Neural progenitor cell (in vitro differentiated cells): ENCODE measurements around the gene IGSF10. TPM values are rescaled to one million over a fixed set of nuclear protein-coding genes. Genes with fewer than 3 reads are reported as not detected.

Source experiments
- DNase-seq: peaks from one replicate; pipeline ENCODE4 v3.0.0-alpha.2; 2016; ENCODE audit warnings: low spot score
- H2AFZ ChIP-seq: fragments of 200-600 bp; sonication (generic); replicated peaks from 2 replicates; pipeline ENCODE4 v1.6.1; 2016; ENCODE audit warnings: antibody characterized with exemption
- H3F3A ChIP-seq: fragments of 200-600 bp; sonication (generic); 2 replicates; pipeline ENCODE4 v1.6.1; 2016; ENCODE audit warnings: antibody characterized with exemption, low read depth
- H3K27ac ChIP-seq: fragments of 200-600 bp; sonication (generic); 2 replicates; pipeline ENCODE4 v1.5.1; 2016; ENCODE audit warnings: mild to moderate bottlenecking
- H3K27me3 ChIP-seq: fragments of 200-600 bp; sonication (generic); 2 replicates; pipeline ENCODE4 v1.6.1; 2016; ENCODE audit warnings: mild to moderate bottlenecking, moderate library complexity
- H3K36me3 ChIP-seq: fragments of 200-600 bp; sonication (generic); 2 replicates; pipeline ENCODE4 v1.5.1; 2016
- H3K4me1 ChIP-seq: fragments of 200-600 bp; sonication (generic); 2 replicates; pipeline ENCODE4 v1.6.1; 2016; ENCODE audit warnings: mixed run types
- H3K4me2 ChIP-seq: fragments of 200-600 bp; sonication (generic); 2 replicates; pipeline ENCODE4 v1.6.1; 2016
- H3K4me3 ChIP-seq: fragments of 200-600 bp; sonication (generic); 2 replicates; pipeline ENCODE4 v1.5.1; 2016
- H3K79me2 ChIP-seq: fragments of 200-600 bp; sonication (generic); 2 replicates; pipeline ENCODE4 v1.6.1; 2016; ENCODE audit warnings: low read depth
- H3K9ac ChIP-seq: fragments of 200-600 bp; sonication (generic); 2 replicates; pipeline ENCODE4 v1.6.1; 2016
- H3K9me3 ChIP-seq: fragments of 200-600 bp; sonication (generic); 2 replicates; pipeline ENCODE4 v1.5.1; 2016; ENCODE audit warnings: low read depth
- H4K20me1 ChIP-seq: fragments of 200-600 bp; sonication (generic); 2 replicates; pipeline ENCODE4 v1.6.1; 2016; ENCODE audit warnings: low read depth
- H3K27ac Mint-ChIP-seq: 3 replicates; pipeline ENCODE4 v1.8.0; 2021; ENCODE audit warnings: mixed read lengths
- H3K27me3 Mint-ChIP-seq: 2 replicates; pipeline ENCODE4 v1.8.0; 2022; ENCODE audit warnings: low read depth, mild to moderate bottlenecking, inconsistent platforms, moderate library complexity, mixed read lengths; ENCODE audit not compliant: insufficient read depth
- H3K36me3 Mint-ChIP-seq: 3 replicates; pipeline ENCODE4 v1.8.0; 2021; ENCODE audit warnings: mixed read lengths
- H3K4me1 Mint-ChIP-seq: 3 replicates; pipeline ENCODE4 v1.8.0; 2021; ENCODE audit warnings: mixed read lengths
- H3K4me3 Mint-ChIP-seq: 3 replicates; pipeline ENCODE4 v1.8.0; 2021; ENCODE audit warnings: mild to moderate bottlenecking, moderate library complexity, mixed read lengths
- H3K9me3 Mint-ChIP-seq: 3 replicates; pipeline ENCODE4 v1.8.0; 2020; ENCODE audit warnings: mixed read lengths
- EZH2 ChIP-seq: fragments of 200-600 bp; sonication (generic); IDR thresholded peaks from 2 replicates; pipeline ENCODE4 v1.6.1; 2017; ENCODE audit warnings: antibody characterized with exemption, mild to moderate bottlenecking, moderate library complexity
- EZH2phosphoT487 ChIP-seq: fragments of 200-600 bp; sonication (generic); IDR thresholded peaks from 2 replicates; pipeline ENCODE4 v1.6.1; 2017; ENCODE audit warnings: antibody characterized with exemption
- total RNA-seq: library from RNA; depleted of rRNA; stranded (reverse); fragments of >200 nt; gene quantifications from 2 replicates; pipeline ENCODE4 v1.2.3, GENCODE V29; 2015; ENCODE audit warnings: low replicate concordance
- TF ChIP-seq, protein P1 (sequence below): fragments of 200-600 bp; sonication (generic); IDR thresholded peaks from 2 replicates; pipeline ENCODE4 v1.5.1; 2017; ENCODE audit warnings: antibody characterized with exemption, mild to moderate bottlenecking

Gene IGSF10
- total RNA-seq, 1 donor from 2014 or later = 0.15 TPM

DNA sequence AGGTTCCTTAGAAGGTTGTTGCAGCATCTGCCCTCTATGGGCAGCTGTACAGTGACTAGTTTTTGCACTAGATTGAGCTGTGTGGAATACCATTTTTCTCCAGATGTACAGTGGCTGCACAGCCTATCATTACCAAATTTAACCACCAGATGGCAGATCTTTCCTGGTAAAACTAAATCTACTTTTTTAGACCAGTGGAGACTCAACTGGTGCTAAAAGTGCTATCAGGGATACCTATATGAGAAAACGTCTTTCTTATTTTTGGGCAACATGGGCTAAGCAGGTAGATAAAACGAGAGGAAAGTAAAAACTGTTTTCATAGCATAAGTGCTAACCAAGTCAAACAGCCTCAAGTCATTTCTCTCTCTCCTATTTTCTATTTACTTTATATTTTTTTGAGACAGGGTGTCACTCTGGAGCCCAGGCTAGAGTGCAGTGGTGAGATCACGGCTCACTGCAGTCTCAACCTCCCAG, 21.2 kb downstream of the IGSF10 start:
- no peaks in the 10 kb centered on the region for H3K36me3 ChIP-seq
- H3K4me3 Mint-ChIP-seq = no peak overlapping the region
- H3K9me3 Mint-ChIP-seq = no peaks in the 10 kb centered on the region
- H3K79me2 ChIP-seq = no peaks in the 10 kb centered on the region
- no peak overlapping the region for H3K4me2 ChIP-seq
- no peak overlapping the region for H3K27ac Mint-ChIP-seq
- H4K20me1 ChIP-seq = no peaks in the 10 kb centered on the region
- H3K4me1 ChIP-seq = no peaks in the 10 kb centered on the region
- no peaks in the 10 kb centered on the region for H3K27me3 Mint-ChIP-seq
- no peak overlapping the region for H2AFZ ChIP-seq
- H3K9me3 ChIP-seq = no peaks in the 10 kb centered on the region
- TF ChIP-seq EZH2phosphoT487 = no peak
- TF ChIP-seq, protein P1, sequence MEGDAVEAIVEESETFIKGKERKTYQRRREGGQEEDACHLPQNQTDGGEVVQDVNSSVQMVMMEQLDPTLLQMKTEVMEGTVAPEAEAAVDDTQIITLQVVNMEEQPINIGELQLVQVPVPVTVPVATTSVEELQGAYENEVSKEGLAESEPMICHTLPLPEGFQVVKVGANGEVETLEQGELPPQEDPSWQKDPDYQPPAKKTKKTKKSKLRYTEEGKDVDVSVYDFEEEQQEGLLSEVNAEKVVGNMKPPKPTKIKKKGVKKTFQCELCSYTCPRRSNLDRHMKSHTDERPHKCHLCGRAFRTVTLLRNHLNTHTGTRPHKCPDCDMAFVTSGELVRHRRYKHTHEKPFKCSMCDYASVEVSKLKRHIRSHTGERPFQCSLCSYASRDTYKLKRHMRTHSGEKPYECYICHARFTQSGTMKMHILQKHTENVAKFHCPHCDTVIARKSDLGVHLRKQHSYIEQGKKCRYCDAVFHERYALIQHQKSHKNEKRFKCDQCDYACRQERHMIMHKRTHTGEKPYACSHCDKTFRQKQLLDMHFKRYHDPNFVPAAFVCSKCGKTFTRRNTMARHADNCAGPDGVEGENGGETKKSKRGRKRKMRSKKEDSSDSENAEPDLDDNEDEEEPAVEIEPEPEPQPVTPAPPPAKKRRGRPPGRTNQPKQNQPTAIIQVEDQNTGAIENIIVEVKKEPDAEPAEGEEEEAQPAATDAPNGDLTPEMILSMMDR = peak; percentile 80
- H3K9ac ChIP-seq = no peak overlapping the region
- H3K27ac ChIP-seq = no peak overlapping the region
- H3F3A ChIP-seq = no peaks in the 10 kb centered on the region
- DNase-seq = peak; percentile 62
- H3K4me3 ChIP-seq = no peak overlapping the region
- H3K27me3 ChIP-seq = no peaks in the 10 kb centered on the region
- no peaks in the 10 kb centered on the region for H3K36me3 Mint-ChIP-seq
- no peaks in the 10 kb centered on the region for H3K4me1 Mint-ChIP-seq

DNA sequence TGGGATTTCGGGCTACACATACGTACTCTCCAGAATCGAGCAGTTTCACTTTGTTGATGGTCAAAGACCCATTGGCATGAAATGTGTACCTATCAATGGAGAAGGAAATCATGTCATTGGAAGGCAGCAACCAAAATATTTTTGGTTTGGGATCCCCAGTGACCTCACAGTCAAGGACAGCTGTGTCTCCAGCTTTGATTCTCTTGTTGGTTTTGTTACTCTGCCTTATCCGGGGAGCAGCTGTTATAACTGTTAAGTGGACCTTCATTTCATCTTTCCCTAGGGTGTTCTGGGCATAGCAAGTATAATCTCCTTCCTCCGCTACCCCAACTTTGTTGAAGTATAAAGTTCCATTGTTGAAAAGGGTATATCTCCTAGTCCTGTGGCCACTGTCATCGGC, 23.0 kb downstream of the IGSF10 start:
- Histone ChIP-seq H3K4me1 (no peaks in the 10 kb centered on the region), H2AFZ (no peak overlapping the region), H3K79me2 (no peaks in the 10 kb centered on the region), H3K36me3 (no peaks in the 10 kb centered on the region), H3K4me2 (no peak overlapping the region), H3K9ac (no peak overlapping the region), H3K27me3 (no peaks in the 10 kb centered on the region), H3K27ac (no peak overlapping the region), H3K4me3 (no peak overlapping the region), H4K20me1 (no peaks in the 10 kb centered on the region), H3F3A (no peaks in the 10 kb centered on the region), H3K9me3 (no peaks in the 10 kb centered on the region)
- no peaks in the 10 kb centered on the region for H3K4me1 Mint-ChIP-seq
- no peak for TF ChIP-seq EZH2
- H3K27ac Mint-ChIP-seq = no peak overlapping the region
- no peak for DNase-seq
- H3K27me3 Mint-ChIP-seq = no peaks in the 10 kb centered on the region
- no peaks in the 10 kb centered on the region for H3K36me3 Mint-ChIP-seq
- no peaks in the 10 kb centered on the region for H3K9me3 Mint-ChIP-seq
- no peak overlapping the region for H3K4me3 Mint-ChIP-seq

DNA sequence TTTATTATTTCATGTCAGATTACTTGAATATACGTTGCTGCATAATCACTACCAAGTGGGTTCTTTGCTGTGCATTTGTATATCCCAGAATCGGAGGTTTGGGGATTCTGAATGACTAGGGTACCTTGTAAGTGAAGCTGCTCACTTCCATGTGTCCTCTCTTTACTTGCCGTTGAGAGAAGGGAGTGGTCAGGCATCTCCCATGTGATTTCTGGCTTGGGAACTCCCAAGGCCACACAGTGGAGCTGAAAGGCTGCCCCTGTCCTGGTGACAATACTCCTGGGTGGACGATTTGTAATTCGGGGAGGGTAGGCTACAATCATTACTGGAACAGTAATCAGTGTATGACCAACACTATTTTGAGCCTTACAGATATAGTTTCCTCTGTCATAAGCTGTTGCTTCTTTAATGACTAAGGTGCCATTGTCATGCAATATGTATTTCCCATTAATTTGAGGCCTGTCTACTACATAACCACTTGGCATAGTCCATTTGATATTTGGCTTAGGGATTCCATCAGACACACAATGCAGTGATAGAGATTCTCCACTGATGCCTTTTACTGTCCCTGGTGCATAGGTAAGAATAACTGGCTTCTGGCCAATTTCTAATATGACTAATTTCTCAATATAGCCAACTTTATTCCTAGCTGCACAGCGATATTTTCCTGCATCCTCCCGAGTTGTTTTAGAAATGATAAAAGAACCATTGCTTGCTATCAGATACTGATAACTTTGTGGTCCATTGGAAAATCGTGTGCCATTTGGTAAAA, 24.0 kb downstream of the IGSF10 start:
- Histone ChIP-seq H3K4me3 (no peak overlapping the region), H3K9me3 (no peaks in the 10 kb centered on the region), H2AFZ (no peak overlapping the region), H3K79me2 (no peaks in the 10 kb centered on the region), H3K36me3 (no peaks in the 10 kb centered on the region), H3K4me1 (no peaks in the 10 kb centered on the region), H3K9ac (no peak overlapping the region), H3K27ac (no peak overlapping the region), H3K4me2 (no peak overlapping the region), H3F3A (no peaks in the 10 kb centered on the region), H4K20me1 (no peaks in the 10 kb centered on the region), H3K27me3 (no peaks in the 10 kb centered on the region)
- TF ChIP-seq, protein P1 = no peak
- TF ChIP-seq EZH2 (no peak), EZH2phosphoT487 (no peak)
- Mint-ChIP-seq H3K27me3 (no peaks in the 10 kb centered on the region), H3K4me3 (no peak overlapping the region), H3K9me3 (no peaks in the 10 kb centered on the region), H3K36me3 (no peaks in the 10 kb centered on the region), H3K27ac (no peak overlapping the region), H3K4me1 (no peaks in the 10 kb centered on the region)
- DNase-seq = no peak

DNA sequence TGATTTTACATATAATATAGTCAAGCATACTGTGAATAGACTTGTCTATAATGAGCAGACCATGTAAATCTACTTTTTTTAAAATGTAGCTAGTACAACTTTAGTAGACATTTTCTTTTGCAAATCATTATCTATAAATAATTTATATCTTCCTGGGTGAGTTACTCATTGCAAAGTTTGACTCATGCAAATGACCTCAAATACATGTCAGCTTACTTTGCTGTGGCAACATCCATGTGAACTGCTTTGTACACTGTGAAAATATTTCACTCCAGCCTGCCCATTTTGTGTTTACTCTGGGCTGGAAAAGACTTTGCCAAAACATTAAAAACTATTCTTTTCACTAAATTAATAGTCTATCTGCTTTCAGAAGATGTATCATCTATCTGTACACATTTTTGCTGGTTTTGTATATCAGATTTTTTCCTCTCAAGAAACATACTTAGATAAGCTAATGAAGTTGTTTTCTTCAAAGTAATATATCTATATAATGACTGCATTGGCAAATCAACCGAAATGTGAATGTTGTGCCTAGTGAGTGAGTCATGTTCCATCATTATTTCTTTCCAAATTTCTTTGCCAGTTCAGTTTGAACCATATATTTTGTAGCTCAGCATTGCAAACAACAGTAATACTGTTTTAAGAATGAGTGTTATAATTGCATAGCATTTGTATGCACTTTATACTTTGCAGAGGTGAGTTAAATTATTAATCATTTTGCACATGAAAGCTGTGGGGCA, 26.5 kb downstream of the IGSF10 start:
- H2AFZ ChIP-seq = no peak overlapping the region
- H3K79me2 ChIP-seq = no peaks in the 10 kb centered on the region
- no peak overlapping the region for H3K4me2 ChIP-seq
- no peaks in the 10 kb centered on the region for H3K36me3 ChIP-seq
- H3K27ac ChIP-seq = no peak overlapping the region
- H3F3A ChIP-seq = no peaks in the 10 kb centered on the region
- TF ChIP-seq EZH2 (no peak), EZH2phosphoT487 (no peak)
- TF ChIP-seq, protein P1 = no peak
- Mint-ChIP-seq H3K9me3 (peaks cover 3% of the 10 kb centered on the region), H3K36me3 (peaks cover 7% of the 10 kb centered on the region), H3K4me3 (no peak overlapping the region), H3K4me1 (peaks cover 3% of the 10 kb centered on the region), H3K27ac (no peak overlapping the region), H3K27me3 (peaks cover 4% of the 10 kb centered on the region)
- H3K9me3 ChIP-seq = no peaks in the 10 kb centered on the region
- no peaks in the 10 kb centered on the region for H3K27me3 ChIP-seq
- no peak overlapping the region for H3K9ac ChIP-seq
- no peaks in the 10 kb centered on the region for H4K20me1 ChIP-seq
- no peak overlapping the region for H3K4me3 ChIP-seq
- DNase-seq = no peak
- H3K4me1 ChIP-seq = no peaks in the 10 kb centered on the region
